MM.1S (cell line): ENCODE results near the gene SLC31A1.

Source experiments
- DNase-seq: peaks from one replicate; pipeline ENCODE4 v3.0.0-alpha.2; 2015
- H2AFZ ChIP-seq: fragments of 300-600 bp; sonication (generic); 2 replicates; pipeline ENCODE4 v1.6.0; 2016; ENCODE audit warnings: antibody characterized with exemption, low read length
- H3F3A ChIP-seq: fragments of 300-600 bp; sonication (generic); 2 replicates; pipeline ENCODE4 v1.6.1; 2016; ENCODE audit warnings: mild to moderate bottlenecking, antibody characterized with exemption, low read length, moderate library complexity, mixed read lengths; ENCODE audit not compliant: insufficient read depth
- H3K27ac ChIP-seq: fragments of 300-600 bp; sonication (generic); 2 replicates; pipeline ENCODE4 v1.5.1; 2016; ENCODE audit warnings: mild to moderate bottlenecking, low read length
- H3K27me3 ChIP-seq: fragments of 300-600 bp; sonication (generic); replicated peaks from 2 replicates; pipeline ENCODE4 v1.6.0; 2016; ENCODE audit warnings: low read length; ENCODE audit not compliant: insufficient read depth
- H3K36me3 ChIP-seq: fragments of 300-600 bp; sonication (generic); replicated peaks from 2 replicates; pipeline ENCODE4 v1.6.1; 2016; ENCODE audit warnings: mild to moderate bottlenecking, low read length, mixed read lengths; ENCODE audit not compliant: insufficient read depth
- H3K4me1 ChIP-seq: fragments of 300-600 bp; sonication (generic); 2 replicates; pipeline ENCODE4 v1.6.1; 2016; ENCODE audit warnings: low read length, mixed read lengths
- H3K4me2 ChIP-seq: fragments of 300-600 bp; sonication (generic); 2 replicates; pipeline ENCODE4 v1.6.0; 2016; ENCODE audit warnings: low read depth, low read length
- H3K4me3 ChIP-seq: fragments of 300-600 bp; sonication (generic); 2 replicates; pipeline ENCODE4 v1.5.1; 2016; ENCODE audit warnings: low read length, mixed read lengths
- H3K79me2 ChIP-seq: fragments of 300-600 bp; sonication (generic); 2 replicates; pipeline ENCODE4 v1.6.1; 2016; ENCODE audit warnings: mixed run types, low read length, mixed read lengths
- H3K9ac ChIP-seq: fragments of 300-600 bp; sonication (generic); 2 replicates; pipeline ENCODE4 v1.6.1; 2016; ENCODE audit warnings: low read length, mixed read lengths
- H3K9me2 ChIP-seq: fragments of 300-600 bp; sonication (generic); replicated peaks from 2 replicates; pipeline ENCODE4 v1.6.1; 2016; ENCODE audit warnings: mild to moderate bottlenecking, low read length, mixed read lengths; ENCODE audit not compliant: insufficient read depth
- H3K9me3 ChIP-seq: fragments of 300-600 bp; sonication (generic); replicated peaks from 2 replicates; pipeline ENCODE4 v1.6.1; 2016; ENCODE audit warnings: mild to moderate bottlenecking, low read length, mixed read lengths; ENCODE audit not compliant: insufficient read depth
- H4K20me1 ChIP-seq: fragments of 300-600 bp; sonication (generic); 2 replicates; pipeline ENCODE4 v1.6.1; 2016; ENCODE audit warnings: mild to moderate bottlenecking, low read length, moderate library complexity, mixed read lengths; ENCODE audit not compliant: insufficient read depth
- EZH2 ChIP-seq: fragments of 300-600 bp; sonication (generic); optimal IDR thresholded peaks from 2 replicates; pipeline ENCODE3; 2017; ENCODE audit warnings: low read depth, mild to moderate bottlenecking, antibody characterized with exemption, low read length, mixed read lengths
- EZH2phosphoT487 ChIP-seq: fragments of 300-600 bp; sonication (generic); IDR thresholded peaks from 2 replicates; pipeline ENCODE4 v1.6.1; 2018; ENCODE audit warnings: antibody characterized with exemption, low read length
- TF ChIP-seq, protein P1 (sequence below): fragments of 300-600 bp; sonication (generic); IDR thresholded peaks from 2 replicates; pipeline ENCODE4 v1.5.1; 2016; ENCODE audit warnings: antibody characterized with exemption, low read length, mixed read lengths

Gene SLC31A1

GRCh38 chr9:113219969-113220368 is 1.4 kb upstream of the SLC31A1 start:
- TF ChIP-seq EZH2phosphoT487 (no peak), EZH2 (no peak)
- TF ChIP-seq, protein P1, sequence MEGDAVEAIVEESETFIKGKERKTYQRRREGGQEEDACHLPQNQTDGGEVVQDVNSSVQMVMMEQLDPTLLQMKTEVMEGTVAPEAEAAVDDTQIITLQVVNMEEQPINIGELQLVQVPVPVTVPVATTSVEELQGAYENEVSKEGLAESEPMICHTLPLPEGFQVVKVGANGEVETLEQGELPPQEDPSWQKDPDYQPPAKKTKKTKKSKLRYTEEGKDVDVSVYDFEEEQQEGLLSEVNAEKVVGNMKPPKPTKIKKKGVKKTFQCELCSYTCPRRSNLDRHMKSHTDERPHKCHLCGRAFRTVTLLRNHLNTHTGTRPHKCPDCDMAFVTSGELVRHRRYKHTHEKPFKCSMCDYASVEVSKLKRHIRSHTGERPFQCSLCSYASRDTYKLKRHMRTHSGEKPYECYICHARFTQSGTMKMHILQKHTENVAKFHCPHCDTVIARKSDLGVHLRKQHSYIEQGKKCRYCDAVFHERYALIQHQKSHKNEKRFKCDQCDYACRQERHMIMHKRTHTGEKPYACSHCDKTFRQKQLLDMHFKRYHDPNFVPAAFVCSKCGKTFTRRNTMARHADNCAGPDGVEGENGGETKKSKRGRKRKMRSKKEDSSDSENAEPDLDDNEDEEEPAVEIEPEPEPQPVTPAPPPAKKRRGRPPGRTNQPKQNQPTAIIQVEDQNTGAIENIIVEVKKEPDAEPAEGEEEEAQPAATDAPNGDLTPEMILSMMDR: no peak

DNA sequence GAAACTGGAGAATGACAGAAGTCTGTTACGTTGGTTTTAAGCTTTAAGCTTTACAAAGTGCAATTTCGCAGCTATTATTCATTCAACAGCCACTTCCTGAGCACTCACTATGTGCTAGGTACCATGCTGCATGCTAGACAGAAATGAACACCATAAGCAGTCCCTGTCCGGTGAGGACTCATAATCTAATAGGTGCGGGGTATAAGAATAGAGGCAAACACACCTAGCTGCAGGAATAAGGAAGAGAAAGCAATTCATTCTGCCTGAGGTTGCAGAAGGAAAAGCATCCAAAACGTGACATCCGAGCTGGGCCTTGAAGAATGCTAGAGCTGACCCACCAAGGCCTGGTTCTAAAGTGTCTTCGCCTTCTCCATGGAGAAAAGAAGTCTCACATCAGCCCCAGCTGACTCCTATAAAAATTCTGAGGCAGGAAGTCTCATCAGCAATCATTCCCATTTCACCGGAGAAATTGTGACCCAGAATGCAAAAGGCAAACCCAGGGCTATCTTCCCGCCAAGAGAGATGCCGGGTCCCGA is 809 bp upstream of the SLC31A1 start:
- DNase-seq: peak; percentile 24
- H3K4me2 ChIP-seq: peak overlapping the region; percentile 88
- no peaks in the 10 kb centered on the region for H3K9me2 ChIP-seq
- H3K79me2 ChIP-seq: peaks cover 63% of the 10 kb centered on the region
- peaks cover 30% of the 10 kb centered on the region for H3K4me1 ChIP-seq
- peak overlapping the region; percentile 78 for H3K4me3 ChIP-seq
- TF ChIP-seq EZH2 (no peak), EZH2phosphoT487 (no peak)
- TF ChIP-seq, protein P1: no peak
- no peaks in the 10 kb centered on the region for H3K9me3 ChIP-seq
- no peaks in the 10 kb centered on the region for H3K27me3 ChIP-seq
- no peaks in the 10 kb centered on the region for H4K20me1 ChIP-seq
- H2AFZ ChIP-seq: peak overlapping the region; percentile 62
- H3F3A ChIP-seq: peaks cover 17% of the 10 kb centered on the region
- peak overlapping the region; percentile 74 for H3K9ac ChIP-seq
- H3K36me3 ChIP-seq: no peaks in the 10 kb centered on the region
- H3K27ac ChIP-seq: peak overlapping the region; percentile 57; the same call in 1 of the 2 replicates

More at GRCh38 chr9:113219969-113220368, 1.4 kb upstream of the SLC31A1 start:
- Histone ChIP-seq H3K9me2 (no peaks in the 10 kb centered on the region), H3K4me2 (peak overlapping the region; percentile 88), H3K27ac (peak overlapping the region; percentile 57; the same call in 1 of the 2 replicates), H4K20me1 (no peaks in the 10 kb centered on the region), H3K79me2 (peaks cover 66% of the 10 kb centered on the region), H3K36me3 (no peaks in the 10 kb centered on the region), H3F3A (peaks cover 17% of the 10 kb centered on the region), H3K4me1 (peaks cover 30% of the 10 kb centered on the region), H3K9me3 (no peaks in the 10 kb centered on the region), H3K27me3 (no peaks in the 10 kb centered on the region), H3K4me3 (peak overlapping the region; percentile 78), H3K9ac (peak overlapping the region; percentile 74; the same call in 1 of the 2 replicates), H2AFZ (no peak overlapping the region)
- DNase-seq: peak; percentile 55

DNA sequence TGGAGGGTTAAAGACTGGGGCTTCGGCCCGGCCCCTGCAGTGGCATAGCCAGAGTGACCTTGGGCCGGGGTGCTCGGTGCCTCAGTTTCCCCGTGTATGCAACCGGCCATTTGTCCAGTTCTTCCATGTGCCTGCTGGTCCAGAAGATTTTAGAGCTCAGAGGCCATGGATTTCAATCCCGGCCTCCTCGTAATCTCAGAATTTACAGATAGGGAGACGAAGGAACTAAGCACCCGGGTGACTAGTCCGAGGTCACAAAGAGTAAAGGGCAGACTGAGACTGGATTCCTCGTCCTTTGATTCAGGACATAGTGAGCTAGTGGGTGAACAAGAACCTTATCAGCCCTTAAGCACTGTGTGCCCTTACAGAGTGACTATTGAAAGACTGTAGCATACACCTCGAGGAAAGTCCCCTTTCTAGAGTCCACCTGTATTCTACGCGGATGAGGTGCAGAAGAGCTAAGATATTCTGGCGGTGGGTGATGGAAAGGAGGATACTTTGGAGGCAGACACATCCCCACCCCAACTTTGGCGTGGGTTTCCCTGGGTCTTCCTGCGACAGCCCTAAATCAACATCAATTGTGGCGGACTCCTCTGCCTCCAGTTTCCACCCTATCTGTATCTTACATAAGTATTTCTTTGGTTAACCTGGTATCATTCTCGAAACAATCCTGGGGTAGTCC is 597 bp downstream of the SLC31A1 start:
- Histone ChIP-seq H4K20me1 (no peaks in the 10 kb centered on the region), H3K36me3 (no peaks in the 10 kb centered on the region), H2AFZ (peak overlapping the region; percentile 93), H3K9me3 (no peaks in the 10 kb centered on the region), H3K4me1 (peaks cover 30% of the 10 kb centered on the region), H3K9ac (peak overlapping the region; percentile 78), H3K9me2 (no peaks in the 10 kb centered on the region), H3K27me3 (no peaks in the 10 kb centered on the region), H3K79me2 (peaks cover 50% of the 10 kb centered on the region), H3F3A (peaks cover 17% of the 10 kb centered on the region), H3K4me3 (peak overlapping the region; percentile 94), H3K4me2 (peak overlapping the region; percentile 90), H3K27ac (no peak overlapping the region)
- DNase-seq: no peak
- no peak for TF ChIP-seq EZH2phosphoT487
- TF ChIP-seq, protein P1: no peak
- TF ChIP-seq EZH2: no peak
